HG03097 (cell line): ENCODE measurements around the gene ZFP62.
A peak's percentile ranks its signal among the peaks of the same experiment; 100 is the strongest.
"Not testable (repeated sequence)": the region's sequence is repeated elsewhere in the genome, so short reads cannot be mapped to it uniquely, and the experiment has no call there.

ENCODE experiments used
- ATAC-seq: cut with Tn5 transposase; IDR thresholded peaks from one replicate; pipeline ENCODE4 v1.9.1; 2021; ENCODE audit not compliant: unreplicated experiment, low FRiP score

Gene ZFP62

GRCh38 chr5:180860887-180861822 lies at the start of gene ZFP62:
Gene ZFP62 (minus strand): TSS chr5:180861276. CDS start chr5:180861219, 57 bp downstream.
- ATAC-seq: peak; percentile 87

DNA sequence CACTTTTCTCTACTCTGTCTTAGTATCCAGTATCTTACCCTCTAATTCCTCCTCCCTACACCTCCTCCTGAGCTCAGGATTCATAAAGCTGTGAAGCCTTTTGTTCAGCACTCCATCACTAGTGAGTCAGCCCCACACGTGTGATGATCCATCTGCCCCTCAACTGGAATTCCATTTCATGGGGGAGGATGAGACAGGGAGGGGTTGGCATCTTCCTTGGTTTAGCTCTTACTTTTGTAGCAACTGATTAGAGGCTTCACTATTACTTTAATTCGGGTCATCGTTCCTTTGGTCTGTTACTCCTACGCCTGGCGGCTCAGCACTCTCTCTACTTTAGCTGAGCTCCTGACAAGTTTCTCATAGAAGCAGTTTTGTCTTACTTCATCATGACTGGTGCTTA lies 49.7 kb upstream of the ZFP62 start:
- ATAC-seq: no peak

DNA sequence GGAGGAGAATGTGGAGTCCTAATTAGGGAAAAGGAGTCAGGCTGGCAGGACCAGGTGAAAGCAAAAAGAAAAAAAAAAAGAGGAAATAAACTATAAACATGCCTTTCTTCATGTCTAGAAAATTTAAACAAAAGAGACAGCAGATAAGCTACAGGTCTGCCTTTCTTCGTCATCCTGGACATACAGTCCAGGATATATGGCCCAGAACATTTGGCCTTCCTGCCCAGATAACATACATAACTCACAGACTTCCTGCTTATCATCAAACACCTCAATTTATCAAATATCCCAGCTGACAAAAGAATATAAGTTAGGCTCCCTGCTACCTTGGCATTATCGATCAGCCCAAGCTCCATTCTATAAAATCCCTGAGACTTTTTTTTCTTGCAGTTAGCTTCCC lies 49.1 kb upstream of the ZFP62 start:
- no peak for ATAC-seq

- ATAC-seq: no peak
These were observed 48.7 kb upstream of the ZFP62 start for GRCh38 chr5:180909782-180910181.

DNA sequence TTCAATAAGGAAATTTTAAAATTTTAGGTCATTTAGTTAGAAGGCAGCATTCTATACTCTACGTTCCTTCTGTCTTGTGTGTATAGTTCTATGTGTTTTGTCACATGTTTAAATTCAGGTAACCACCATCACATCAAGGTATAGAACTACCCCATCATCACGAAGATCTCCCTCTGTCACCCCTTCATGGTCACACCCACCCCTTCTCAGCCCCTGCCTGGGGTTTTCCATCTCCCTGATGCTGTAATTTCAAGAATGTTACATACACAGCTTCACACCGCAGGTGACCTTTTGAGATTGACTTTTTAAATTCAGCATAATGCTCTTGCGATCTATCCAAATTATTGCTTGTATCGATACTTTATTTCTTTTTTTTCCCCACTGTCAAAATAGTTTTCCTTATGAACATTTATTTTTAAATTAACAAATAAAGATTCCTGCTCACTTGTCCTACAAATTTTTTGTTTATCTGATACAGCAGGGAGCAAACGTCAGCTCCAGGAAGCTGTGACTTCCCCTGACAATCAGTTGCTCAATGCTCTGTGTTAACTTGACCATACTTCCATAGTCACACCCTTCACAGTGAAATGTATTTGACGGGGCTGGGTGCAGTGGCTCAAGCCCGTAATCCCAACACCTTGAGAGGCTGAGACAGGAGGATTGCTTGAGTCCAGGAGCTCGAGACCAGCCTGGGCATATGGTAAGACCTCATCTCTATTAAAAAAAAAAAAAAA lies 48.1 kb upstream of the ZFP62 start:
- no peak for ATAC-seq

- no peak for ATAC-seq
These were observed 47.3 kb upstream of the ZFP62 start for GRCh38 chr5:180908400-180908799.

DNA sequence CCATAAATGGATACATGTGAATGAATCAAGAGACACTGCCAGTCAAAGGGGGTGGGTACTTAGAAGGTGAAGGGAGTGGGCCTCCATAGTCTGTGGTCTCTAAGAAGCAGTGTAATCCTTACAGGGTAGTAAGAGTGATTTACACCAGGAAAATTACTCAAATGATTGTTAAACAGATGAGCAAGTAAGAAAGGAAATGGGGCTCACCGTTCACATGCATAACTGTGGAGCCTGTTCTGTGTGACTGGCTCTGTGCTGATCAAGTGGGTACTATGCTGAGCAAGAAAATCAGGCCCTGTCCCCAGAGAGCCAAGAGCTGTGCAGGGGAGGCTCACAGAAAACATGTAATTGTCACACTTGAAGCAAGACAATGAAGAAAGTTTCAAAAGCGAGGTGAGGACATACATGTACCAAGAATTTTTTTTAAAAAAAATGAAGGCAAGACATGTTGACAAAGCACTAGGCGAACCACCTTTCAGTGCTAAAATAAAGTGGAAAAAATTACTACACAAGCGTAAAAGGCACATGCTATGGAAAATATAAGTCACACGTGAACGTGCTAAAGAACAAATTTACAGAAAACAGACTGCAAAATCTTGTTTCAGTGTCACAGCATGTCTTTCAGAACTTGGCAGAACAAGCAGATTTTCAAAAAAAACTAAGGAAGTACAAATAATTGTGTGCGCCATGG lies 40.4 kb upstream of the ZFP62 start:
- no peak for ATAC-seq

GRCh38 chr5:180900178-180900577 lies 39.1 kb upstream of the ZFP62 start:
- no peak for ATAC-seq

- no peak for ATAC-seq
These were observed 37.7 kb upstream of the ZFP62 start, which contains the start of gene BTNL8 for GRCh38 chr5:180898621-180899246. Gene BTNL8 (plus strand): TSS chr5:180899159. CDS start chr5:180899311, 152 bp downstream.

DNA sequence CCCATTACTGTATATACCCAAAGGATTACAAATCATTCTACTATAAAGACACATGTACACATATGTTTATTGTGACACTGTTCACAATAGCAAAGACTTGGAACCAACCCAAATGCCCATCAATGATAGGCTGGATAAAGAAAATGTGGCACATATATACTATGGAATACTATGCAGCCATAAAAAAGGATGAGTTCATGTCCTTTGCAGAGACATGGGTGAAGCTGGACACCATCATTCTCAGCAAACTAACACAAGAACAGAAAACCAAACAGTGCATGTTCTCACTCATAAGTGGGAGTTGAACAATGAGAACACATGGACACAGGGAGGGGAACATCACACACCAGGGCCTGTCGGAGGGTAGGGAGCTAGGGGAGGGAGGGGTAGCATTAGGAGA lies 34.3 kb upstream of the ZFP62 start:
- not testable (repeated sequence) for ATAC-seq

DNA sequence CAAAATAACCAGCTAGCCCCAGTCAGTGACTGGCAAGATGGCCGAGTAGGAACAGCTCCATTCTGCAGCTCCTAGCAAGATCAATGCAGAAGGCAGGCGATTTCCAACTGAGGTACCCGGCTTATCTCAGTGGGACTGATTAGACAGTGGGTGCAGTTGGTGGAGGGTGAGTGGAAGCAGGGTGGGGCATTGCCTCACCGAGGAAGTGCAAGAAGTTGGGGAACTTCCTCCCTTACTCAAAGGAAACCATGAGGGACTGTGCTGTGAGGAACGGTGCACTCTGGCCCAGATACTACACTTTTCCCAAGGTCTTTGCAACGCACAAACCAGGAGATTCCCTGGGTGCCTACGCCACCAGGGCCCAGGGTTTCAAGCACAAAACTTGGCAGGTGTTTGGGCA lies 28.3 kb upstream of the ZFP62 start:
- ATAC-seq: no peak

GRCh38 chr5:180885845-180886529 lies 24.9 kb upstream of the ZFP62 start:
- not testable (repeated sequence) for ATAC-seq

- ATAC-seq: no peak
These were observed 14.9 kb upstream of the ZFP62 start for GRCh38 chr5:180875860-180876426.

DNA sequence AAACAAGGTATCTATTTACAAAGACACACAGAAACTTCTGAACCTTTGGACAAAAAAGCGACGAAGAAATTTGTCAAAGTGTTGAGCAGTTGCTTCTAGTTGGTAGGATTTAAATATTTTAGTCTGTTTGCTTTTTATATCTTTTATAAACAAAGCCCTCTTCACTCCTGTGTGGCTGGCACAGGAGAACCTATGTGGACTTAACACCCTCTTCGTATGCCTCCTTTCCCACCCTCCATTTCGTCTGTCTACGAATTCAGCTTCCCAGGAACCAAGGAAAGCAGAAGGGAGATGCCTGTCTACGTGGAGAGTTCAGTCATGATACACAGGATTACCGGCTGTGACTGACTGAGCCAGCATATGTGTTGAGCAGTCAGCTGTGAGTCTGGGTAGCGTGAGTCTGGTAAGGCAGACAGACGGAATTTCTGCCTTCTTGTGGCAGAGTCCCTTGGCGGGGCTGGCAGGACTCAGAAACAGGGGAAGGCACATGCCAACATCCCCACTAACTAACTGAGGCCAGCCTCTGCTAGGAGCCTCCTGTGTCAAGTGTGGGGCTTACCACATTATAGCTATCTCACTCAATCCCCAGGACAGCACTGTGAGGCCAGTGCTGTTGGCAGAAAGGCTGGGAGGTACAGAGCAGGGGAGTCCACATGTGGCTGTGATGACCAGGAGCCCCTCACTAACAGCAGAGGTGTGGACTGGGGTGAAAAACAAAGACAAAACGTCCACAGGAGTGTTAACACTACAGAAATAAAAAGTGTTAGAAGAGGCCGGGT lies 13.9 kb upstream of the ZFP62 start:
- ATAC-seq: no peak

- no peak for ATAC-seq
These were observed 12.8 kb upstream of the ZFP62 start for GRCh38 chr5:180873615-180874520.

GRCh38 chr5:180872419-180872818 lies 11.3 kb upstream of the ZFP62 start:
- no peak for ATAC-seq

- no peak for ATAC-seq
These were observed 9.4 kb upstream of the ZFP62 start for GRCh38 chr5:180870276-180871068.
